Measurements from ENCODE around the gene MAJIN. TPM values are rescaled to one million over a fixed set of nuclear protein-coding genes. Genes with fewer than 3 reads are reported as not detected.
"Not testable (repeated sequence)": the region's sequence is repeated elsewhere in the genome, so short reads cannot be mapped to it uniquely, and the experiment has no call there.

MAJIN gene
- total RNA-seq, 1 donor, result not detected

DNA sequence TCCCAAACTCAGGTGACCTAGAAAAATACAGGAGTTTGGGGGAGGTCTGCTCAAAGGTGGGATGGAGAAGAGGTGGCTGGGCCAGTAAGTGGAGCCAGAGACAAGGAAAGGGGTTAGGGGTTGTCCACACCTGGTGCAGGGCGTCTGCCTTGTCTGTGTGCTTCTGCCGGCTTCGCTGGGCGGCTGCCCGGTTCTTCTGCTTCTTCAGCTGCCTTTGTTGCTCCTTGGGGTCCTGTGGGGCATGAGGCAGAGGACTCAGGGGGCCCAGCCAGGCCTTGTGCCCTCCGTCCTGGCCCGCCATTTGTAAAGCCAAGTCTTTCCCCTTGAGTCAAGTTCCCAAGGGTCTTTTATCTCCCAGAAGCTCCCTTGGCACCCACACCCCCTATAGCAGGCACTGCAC lies 22.4 kb upstream of the MAJIN start:
- H3K4me3 ChIP-seq (ENCODE audit: low read depth, low read length), result no peak overlapping the region
- DNase-seq (ENCODE audit: low read depth), result no peak
- TF ChIP-seq, protein P1, sequence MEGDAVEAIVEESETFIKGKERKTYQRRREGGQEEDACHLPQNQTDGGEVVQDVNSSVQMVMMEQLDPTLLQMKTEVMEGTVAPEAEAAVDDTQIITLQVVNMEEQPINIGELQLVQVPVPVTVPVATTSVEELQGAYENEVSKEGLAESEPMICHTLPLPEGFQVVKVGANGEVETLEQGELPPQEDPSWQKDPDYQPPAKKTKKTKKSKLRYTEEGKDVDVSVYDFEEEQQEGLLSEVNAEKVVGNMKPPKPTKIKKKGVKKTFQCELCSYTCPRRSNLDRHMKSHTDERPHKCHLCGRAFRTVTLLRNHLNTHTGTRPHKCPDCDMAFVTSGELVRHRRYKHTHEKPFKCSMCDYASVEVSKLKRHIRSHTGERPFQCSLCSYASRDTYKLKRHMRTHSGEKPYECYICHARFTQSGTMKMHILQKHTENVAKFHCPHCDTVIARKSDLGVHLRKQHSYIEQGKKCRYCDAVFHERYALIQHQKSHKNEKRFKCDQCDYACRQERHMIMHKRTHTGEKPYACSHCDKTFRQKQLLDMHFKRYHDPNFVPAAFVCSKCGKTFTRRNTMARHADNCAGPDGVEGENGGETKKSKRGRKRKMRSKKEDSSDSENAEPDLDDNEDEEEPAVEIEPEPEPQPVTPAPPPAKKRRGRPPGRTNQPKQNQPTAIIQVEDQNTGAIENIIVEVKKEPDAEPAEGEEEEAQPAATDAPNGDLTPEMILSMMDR (IDR thresholded peaks at IDR 0.05; ENCODE audit: insufficient read depth, low read length), result no peak

- DNase-seq (ENCODE audit: low read depth), result peak; percentile 33
- no peak overlapping the region for H3K4me3 ChIP-seq (ENCODE audit: low read depth, low read length)
- TF ChIP-seq, protein P1 (IDR thresholded peaks at IDR 0.05; ENCODE audit: insufficient read depth, low read length), result no peak
Observed at GRCh38 chr11:64990222-64990923, 18.5 kb upstream of the MAJIN start.

DNA sequence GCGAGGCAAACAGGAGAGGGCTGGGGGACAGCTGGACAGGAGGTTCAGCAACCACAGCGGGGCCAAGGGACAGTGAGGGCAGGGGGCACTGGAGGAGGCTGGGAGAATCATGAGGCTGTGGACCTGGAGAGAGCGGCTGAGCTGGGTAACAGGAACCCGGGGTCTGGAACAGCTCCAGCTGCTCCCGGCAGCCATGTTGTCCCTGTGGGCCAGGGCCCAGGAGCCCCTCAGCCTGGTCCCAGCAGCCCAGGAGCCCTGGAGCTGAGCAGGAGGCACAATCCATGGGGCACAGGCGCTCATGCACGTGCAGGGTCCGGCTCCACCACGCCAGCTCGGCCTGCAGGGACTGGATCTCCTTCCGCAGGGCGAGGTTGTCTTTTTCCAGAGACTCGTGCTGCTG lies 17.5 kb upstream of the MAJIN start:
- no peak overlapping the region for H3K4me3 ChIP-seq (ENCODE audit: low read depth, low read length)
- DNase-seq (ENCODE audit: low read depth), result no peak
- TF ChIP-seq, protein P1 (IDR thresholded peaks at IDR 0.05; ENCODE audit: insufficient read depth, low read length), result no peak

DNA sequence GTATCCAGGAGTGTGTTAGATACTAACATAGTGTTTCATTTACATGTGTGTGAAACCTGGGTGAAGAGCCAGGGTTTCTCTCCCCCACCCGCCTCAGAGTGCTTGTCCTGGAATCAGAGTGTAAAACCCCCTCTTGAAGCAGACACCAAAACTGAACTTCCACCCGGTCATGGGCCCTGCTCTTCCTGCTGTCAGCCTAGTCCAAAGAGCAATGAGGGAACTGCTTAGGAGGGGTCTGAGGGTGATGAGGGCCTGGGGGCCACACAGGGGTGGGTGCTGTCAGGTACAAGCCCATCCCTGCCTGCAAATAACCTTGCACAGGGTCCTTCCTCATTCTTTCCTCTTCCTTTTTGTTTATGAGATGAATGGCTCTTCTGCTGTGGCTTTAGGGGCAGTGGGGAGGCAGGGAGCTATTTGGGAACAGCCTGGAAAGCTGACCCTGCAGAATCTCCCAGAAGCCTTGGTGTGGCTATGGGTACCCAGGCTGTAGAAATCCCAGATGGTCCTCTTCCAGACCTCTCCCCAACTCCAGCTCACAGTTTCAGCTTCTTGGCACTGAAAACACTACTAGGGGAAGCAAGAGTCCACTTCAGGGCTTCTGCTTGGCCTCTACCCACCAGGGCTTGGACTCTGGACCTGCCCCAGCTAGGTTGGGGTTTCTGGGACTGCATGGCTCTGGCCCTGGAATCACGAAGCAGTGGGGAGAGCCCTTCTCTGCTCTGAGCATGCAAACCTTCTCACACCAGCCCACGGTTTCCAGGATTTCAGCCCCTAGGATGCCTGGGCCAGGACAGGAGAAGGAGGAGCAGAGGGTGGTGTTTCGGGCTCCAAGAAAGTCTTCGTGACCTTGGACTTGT lies 16.3 kb upstream of the MAJIN start:
- no peak for DNase-seq (ENCODE audit: low read depth)
- TF ChIP-seq, protein P1 (IDR thresholded peaks at IDR 0.05; ENCODE audit: insufficient read depth, low read length), result no peak
- H3K4me3 ChIP-seq (ENCODE audit: low read depth, low read length), result no peak overlapping the region

GRCh38 chr11:64983339-64983738 lies 11.4 kb upstream of the MAJIN start:
- DNase-seq (ENCODE audit: low read depth); H3K4me3 ChIP-seq (ENCODE audit: low read depth, low read length): not testable (repeated sequence)

DNA sequence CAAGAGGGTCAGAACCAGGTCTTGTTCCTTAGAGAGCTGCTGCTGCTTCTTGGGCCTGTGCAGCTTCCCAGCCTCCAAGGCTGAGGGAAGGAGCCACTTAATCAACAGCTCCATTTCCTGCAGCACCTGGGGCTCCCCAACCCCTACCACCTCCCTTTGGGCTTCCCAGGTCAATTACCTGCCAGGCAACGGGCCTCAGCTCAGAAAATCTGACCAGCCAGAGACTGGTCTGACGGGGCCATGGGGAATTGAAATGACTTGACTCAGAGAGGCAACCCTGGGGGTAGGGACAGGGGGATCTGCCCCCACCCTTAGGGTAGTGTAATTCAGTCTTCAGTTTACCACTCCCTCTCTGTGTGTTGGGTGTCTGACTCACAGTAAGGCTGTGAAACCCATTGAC lies 4.7 kb upstream of the MAJIN start:
- no peak overlapping the region for H3K4me3 ChIP-seq (ENCODE audit: low read depth, low read length)
- no peak for DNase-seq (ENCODE audit: low read depth)
- TF ChIP-seq, protein P1 (IDR thresholded peaks at IDR 0.05; ENCODE audit: insufficient read depth, low read length), result no peak

- TF ChIP-seq, protein P1 (IDR thresholded peaks at IDR 0.05; ENCODE audit: insufficient read depth, low read length), result no peak
Observed at GRCh38 chr11:64974124-64974523, 2.2 kb upstream of the MAJIN start.

More at GRCh38 chr11:64974124-64974523, 2.2 kb upstream of the MAJIN start:
- no peak for DNase-seq (ENCODE audit: low read depth)
- H3K4me3 ChIP-seq (ENCODE audit: low read depth, low read length), result no peak overlapping the region

All from fibroblast of the aortic adventitia (primary cell).